Renal cortical epithelial cell (primary cell): ENCODE measurements around the gene CCHCR1. TPM values are rescaled to one million over a fixed set of nuclear protein-coding genes. Genes with fewer than 3 reads are reported as not detected.
"Not testable (repeated sequence)": the region's sequence is repeated elsewhere in the genome, so short reads cannot be mapped to it uniquely, and the experiment has no call there.

Source experiments
- DNase-seq: peaks from one replicate; pipeline ENCODE4 v3.0.0-alpha.2; 2011; ENCODE audit warnings: low read depth
- total RNA-seq: library from RNA; depleted of rRNA; stranded (reverse); fragments of >200 nt; gene quantifications from 2 replicates; pipeline ENCODE4 v1.2.3, GENCODE V29; 2014

Gene CCHCR1
- total RNA-seq, 1 donor from 2014 or later = 21.0 TPM

DNA sequence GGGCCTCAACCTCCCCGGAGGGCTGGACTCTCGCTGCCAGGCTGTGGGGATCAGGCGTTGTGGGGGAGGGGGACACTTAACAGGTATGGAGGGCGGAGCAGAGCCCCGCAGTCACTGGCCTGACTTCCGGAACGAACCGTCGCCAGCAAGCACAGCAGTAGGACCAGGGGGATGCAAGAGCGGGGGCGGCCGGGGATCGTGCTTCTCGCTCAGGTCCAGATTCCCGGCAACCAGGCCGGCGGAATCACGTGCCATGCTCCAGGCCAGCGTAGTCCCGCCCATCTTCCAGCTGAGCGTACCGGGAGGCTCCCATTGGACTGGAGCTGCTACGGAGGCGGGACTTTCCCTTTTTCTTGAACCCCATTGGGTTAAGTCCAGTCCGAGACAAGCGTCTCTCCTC lies 22.9 kb upstream of the CCHCR1 start:
- no peak for DNase-seq

DNA sequence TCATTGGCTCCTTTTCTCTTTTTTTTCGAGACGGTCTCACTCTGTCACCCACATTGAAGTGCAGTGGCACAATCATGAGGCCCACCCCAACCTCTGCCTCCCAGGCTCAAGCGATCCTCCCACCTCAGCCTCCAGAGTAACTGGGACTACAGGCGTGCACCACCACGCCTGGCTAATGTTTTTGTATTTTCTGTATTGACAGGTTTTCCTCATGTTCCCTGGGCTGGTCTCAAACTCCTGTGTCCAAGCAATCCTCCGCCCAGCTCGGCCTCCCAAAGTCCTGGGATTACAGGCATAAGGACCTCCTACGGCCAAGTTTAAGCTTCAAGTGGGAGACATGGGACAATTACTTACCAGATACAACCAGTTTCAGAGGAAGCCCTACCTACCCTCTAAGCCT lies 22.3 kb upstream of the CCHCR1 start:
- DNase-seq = no peak

- DNase-seq = no peak
Measured at GRCh38 chr6:31179042-31179386, 21.4 kb upstream of the CCHCR1 start.

GRCh38 chr6:31178143-31179041 lies 20.8 kb upstream of the CCHCR1 start:
- no peak for DNase-seq

- no peak for DNase-seq
Measured at GRCh38 chr6:31175971-31176370, 18.4 kb upstream of the CCHCR1 start.

DNA sequence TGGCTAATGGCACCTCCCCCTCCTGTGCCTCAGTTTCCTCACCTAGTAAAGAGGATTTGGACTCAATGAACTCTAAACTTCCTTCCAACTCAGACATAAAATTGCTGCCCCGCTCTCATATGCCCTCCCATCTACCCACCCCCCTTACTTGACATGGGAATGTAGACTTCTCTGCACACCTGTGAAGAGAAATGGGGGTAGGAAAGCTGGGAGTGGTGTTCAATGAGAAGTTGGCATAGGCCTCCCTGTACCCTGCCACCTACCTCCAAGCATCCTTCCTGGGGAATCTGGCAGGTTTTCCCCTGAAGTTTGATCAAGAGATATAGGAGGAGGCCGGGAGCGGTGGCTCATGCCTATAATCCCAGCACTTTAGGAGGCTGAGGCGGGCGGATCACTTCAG lies 16.8 kb upstream of the CCHCR1 start:
- no peak for DNase-seq

DNA sequence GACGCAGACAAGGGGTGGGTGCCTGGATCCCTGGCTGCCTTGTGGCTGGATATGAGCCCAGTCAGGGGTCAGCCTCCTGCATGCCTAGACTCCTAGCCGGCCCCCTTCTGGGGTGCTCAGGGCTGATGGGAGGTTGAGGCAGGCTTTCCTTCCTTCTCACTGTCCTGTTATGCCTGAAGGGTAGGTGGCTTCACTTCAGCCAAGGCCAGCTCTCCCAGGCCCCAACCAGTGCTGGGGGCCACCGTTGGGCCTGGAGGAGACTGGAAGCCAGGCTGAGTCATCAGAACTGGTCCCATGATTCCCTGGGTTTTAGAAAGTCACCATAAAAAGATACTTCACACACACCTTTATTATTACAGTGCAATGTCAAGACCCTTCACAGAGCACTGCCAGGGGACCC lies 15.8 kb upstream of the CCHCR1 start:
- DNase-seq = no peak

DNA sequence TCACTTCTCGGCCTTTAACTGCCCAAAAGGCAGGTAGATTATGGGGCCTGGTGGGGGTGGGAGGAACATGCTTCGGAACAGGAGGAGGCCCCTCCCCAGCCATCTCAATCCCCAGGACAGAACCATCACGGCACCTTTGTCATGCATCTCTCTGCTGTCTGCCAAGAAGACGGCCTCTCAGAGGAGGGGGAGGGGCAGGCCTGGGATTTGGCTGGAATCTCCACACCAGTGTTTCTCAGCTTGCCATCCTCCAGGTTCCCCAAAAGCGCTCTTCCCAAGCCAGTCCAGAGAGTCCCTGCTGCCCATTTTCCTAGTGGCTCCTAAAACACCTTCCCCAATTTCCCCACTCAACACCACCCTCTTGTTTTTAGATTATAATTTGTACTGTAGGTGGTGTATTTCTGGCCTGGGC lies 15.4 kb upstream of the CCHCR1 start:
- DNase-seq = no peak

- no peak for DNase-seq
Measured at GRCh38 chr6:31171931-31172905, 14.6 kb upstream of the CCHCR1 start.

- no peak for DNase-seq
Measured at GRCh38 chr6:31170987-31171671, 13.5 kb upstream of the CCHCR1 start.

- no peak for DNase-seq
Measured at GRCh38 chr6:31170600-31170881, 12.9 kb upstream of the CCHCR1 start, which contains the start of gene POU5F1. TSS of gene POU5F1 (minus strand) at chr6:31170682. CDS start at chr6:31170620, 62 bp downstream.

GRCh38 chr6:31169858-31170599 lies 12.4 kb upstream of the CCHCR1 start:
- DNase-seq = not testable (repeated sequence)

GRCh38 chr6:31169123-31169857 lies 11.7 kb upstream of the CCHCR1 start:
- peak; percentile 30 for DNase-seq

GRCh38 chr6:31168606-31169005 lies 11.0 kb upstream of the CCHCR1 start:
- no peak for DNase-seq

DNA sequence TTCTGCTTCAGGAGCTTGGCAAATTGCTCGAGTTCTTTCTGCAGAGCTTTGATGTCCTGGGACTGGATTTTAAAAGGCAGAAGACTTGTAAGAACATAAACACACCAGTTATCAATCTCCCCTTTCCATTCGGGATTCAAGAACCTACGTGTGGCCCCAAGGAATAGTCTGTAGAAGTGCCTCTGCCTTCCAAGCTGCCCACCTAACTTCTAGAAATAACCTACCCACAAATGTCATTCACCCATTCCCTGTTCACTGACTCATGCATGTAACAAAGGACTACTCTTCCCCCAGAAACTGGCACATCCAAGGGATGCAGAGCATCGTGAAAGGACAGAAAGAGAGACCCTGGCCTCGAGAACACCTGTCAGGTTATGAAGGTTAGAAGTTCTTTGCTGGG lies 8.4 kb upstream of the CCHCR1 start:
- DNase-seq = no peak

GRCh38 chr6:31165064-31165832 lies 7.6 kb upstream of the CCHCR1 start:
- DNase-seq = not testable (repeated sequence)

GRCh38 chr6:31164475-31165063 lies 7.0 kb upstream of the CCHCR1 start:
- DNase-seq = not testable (repeated sequence)

DNA sequence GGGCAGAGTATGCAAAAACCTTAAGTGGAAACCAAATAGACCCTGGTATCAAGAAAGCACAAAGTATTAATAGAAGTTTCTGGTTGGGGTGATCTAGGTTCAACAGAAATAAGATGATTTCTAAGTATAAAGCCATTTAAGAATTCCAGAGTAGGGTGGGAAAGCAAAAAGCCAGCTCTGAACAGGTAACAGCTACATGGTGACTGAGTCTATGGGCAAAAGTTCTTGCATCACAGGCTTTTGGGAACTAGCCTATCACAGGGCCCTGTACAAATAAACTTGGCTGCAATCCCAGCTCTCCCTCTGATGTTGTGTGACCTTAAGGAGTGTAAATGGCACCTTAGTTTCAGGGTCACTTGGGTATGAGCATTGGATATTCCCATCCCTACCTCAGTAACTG lies 6.3 kb upstream of the CCHCR1 start:
- DNase-seq = peak; percentile 89

GRCh38 chr6:31162463-31163165 lies 5.0 kb upstream of the CCHCR1 start:
- DNase-seq = no peak
